AG04449 (cell line): ENCODE results near the gene NXPH1.

Experiments used
- CTCF ChIA-PET: fragments of 350-600 bp; formaldehyde crosslinking; extraction: SDS; loops from one replicate; lab custom pipeline; 2021; ENCODE audit warnings: antibody characterized with exemption; lab: Yijun Ruan, JAX
- POLR2A ChIA-PET: fragments of 400-600, 350-600 bp; formaldehyde crosslinking; extraction: SDS; loops from one replicate; lab custom pipeline; 2020; ENCODE audit warnings: antibody characterized with exemption, inconsistent platforms; lab: Yijun Ruan, JAX
- DNase-seq: peaks from one replicate; pipeline ENCODE4 v3.0.0-alpha.2; 2010; ENCODE audit warnings: low read depth, low spot score
- H3K4me3 ChIP-seq: 2 replicates; pipeline ENCODE4 v1.5.1; 2011; ENCODE audit warnings: low read depth, mild to moderate bottlenecking, control low read depth, low read length
- TF ChIP-seq, protein P1 (sequence below): IDR thresholded peaks from one replicate; pipeline ENCODE4 v1.5.1; 2011; ENCODE audit warnings: mild to moderate bottlenecking, moderate library complexity, low read length, control low read depth, inconsistent platforms; ENCODE audit not compliant: insufficient read depth; ENCODE audit errors: missing control alignments

The NXPH1 gene

DNA sequence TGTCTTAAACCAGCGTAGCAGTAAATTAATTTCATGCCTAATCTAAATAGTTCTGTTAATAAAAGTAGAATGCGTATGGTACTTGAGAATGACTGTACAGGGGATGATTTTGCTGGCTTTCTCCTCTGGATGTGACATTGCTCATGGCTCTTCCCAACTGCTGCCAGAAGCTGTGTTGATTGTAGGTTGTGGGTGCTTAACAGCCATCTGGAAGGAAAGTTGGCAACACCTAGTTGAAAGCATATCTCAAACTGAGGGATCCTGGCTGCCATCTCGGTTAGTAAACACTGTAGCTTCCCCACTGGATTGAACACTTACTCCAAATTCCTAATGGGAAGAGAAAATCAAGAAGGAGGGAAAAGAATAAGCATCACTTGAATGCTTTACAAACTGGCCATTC lies 130.9 kb downstream of the NXPH1 start:
- POLR2A ChIA-PET: no interaction called here

DNA sequence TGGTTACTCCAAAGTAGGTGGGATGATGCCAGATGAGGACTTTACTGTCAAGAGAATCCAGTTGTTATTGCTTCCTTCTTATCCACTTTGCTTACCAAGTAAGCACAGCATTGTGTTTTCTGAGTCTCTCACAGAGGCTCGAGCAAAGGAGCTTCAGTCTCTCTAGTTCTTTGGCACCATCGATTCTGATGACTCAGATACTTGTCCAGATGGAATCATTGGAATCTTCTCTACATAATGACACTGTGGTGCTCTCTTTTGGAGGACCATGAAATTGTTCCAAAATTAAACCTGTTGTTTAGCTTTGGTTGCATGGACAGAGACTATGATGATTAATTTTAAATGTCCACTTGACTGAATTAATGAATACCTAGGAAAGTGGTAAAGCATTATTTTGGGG lies 132.6 kb downstream of the NXPH1 start:
- TF ChIP-seq, protein P1, sequence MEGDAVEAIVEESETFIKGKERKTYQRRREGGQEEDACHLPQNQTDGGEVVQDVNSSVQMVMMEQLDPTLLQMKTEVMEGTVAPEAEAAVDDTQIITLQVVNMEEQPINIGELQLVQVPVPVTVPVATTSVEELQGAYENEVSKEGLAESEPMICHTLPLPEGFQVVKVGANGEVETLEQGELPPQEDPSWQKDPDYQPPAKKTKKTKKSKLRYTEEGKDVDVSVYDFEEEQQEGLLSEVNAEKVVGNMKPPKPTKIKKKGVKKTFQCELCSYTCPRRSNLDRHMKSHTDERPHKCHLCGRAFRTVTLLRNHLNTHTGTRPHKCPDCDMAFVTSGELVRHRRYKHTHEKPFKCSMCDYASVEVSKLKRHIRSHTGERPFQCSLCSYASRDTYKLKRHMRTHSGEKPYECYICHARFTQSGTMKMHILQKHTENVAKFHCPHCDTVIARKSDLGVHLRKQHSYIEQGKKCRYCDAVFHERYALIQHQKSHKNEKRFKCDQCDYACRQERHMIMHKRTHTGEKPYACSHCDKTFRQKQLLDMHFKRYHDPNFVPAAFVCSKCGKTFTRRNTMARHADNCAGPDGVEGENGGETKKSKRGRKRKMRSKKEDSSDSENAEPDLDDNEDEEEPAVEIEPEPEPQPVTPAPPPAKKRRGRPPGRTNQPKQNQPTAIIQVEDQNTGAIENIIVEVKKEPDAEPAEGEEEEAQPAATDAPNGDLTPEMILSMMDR: no peak
- no peak for DNase-seq
- CTCF ChIA-PET: no interaction called here
- POLR2A ChIA-PET: no interaction called here
- H3K4me3 ChIP-seq: no peak overlapping the region

More for the DNA sequence above, 130.9 kb downstream of the NXPH1 start:
- no peak for DNase-seq
- TF ChIP-seq, protein P1: no peak
- no peak overlapping the region for H3K4me3 ChIP-seq
- CTCF ChIA-PET: no interaction called here

DNA sequence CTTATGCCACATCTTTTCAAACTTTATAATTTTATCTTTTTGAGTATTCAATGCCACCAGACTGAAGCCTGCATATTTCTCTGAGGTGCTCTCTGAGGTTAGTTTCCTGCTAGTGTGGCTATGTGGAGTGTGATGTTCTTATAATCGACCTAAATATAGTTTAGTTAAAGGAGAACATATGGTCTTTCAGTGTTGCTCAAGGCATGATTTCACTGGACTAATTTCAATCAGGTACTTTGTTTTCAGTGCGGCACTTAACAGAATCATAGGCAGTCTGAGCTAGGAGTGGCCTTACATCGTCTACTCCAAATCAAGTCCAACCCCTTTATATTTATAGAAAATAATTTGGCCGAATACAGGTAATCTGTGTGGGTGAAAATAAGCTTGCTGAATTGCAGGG lies 134.2 kb downstream of the NXPH1 start:
- ChIA-PET POLR2A (no interaction called here), CTCF (no interaction called here)
- no peak overlapping the region for H3K4me3 ChIP-seq
- DNase-seq: no peak
- TF ChIP-seq, protein P1: no peak

DNA sequence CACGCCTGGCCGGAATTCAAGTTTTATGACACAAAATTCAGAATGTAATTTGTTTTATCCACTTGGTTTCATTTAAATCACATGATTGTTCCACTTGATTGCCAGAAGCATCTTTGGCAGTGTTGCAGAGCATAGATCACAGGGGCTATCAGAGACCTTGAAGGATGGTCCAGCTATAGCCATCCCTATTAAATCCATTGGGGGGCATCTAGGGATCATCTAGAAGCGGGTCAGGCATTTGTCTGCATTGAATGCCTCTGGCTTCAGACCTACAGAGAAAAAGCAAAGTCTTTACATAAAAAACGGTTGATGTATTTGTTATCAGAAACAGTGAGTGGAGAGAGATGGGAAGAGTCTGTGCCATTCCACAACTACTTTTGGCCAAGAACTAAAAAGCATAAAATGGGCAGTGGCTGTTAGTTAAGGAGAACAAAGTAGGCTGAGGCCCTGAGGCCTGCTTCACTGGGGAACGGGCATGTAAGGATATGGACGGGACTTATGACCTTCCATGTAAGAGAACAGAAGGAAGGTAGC lies 146.3 kb downstream of the NXPH1 start:
- TF ChIP-seq, protein P1: no peak
- no peak overlapping the region for H3K4me3 ChIP-seq
- DNase-seq: no peak
- ChIA-PET CTCF (no interaction called here), POLR2A (no interaction called here)

DNA sequence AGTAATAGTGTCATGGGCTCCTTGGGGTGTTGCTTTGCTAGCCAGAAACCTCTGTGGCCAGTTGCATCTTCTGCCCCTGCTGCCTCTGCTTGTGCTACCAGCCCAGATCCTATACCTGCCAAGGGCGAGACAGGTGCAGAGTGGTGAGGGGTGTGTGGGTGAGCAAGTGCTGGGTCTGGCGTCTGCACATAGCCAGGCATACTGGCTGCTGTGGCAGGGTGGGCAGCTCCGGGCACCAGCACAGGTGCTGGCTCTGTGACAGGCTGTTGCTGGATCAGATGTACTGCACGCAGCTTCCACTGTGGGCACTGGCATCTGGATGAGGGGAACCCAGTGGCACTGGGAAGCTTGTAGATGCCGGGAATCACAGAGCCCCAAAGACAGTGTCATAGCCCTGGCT lies 148.4 kb downstream of the NXPH1 start:
- ChIA-PET POLR2A (no interaction called here), CTCF (no interaction called here)
- no peak for DNase-seq
- H3K4me3 ChIP-seq: no peak overlapping the region
- TF ChIP-seq, protein P1: no peak

DNA sequence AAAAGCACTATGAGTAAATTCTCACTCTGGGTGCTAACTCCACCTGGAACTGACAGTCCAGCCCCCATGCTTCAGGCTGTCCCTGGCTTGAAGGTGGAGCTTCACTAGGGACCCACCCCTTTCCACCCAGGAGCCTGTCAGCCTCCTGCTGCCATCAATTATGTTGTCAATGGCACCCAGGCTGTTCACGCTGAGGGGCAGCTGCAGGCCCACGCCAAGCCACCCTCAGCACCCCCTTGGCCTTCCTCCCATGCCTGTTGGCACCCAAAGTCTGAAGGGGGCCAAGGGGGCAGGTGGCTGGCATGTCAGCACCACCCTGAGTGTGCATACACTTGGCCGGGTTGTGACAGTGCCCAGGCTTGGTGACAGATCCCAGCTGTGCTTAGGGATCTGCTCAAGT lies 149.3 kb downstream of the NXPH1 start:
- ChIA-PET CTCF (no interaction called here), POLR2A (no interaction called here)
- H3K4me3 ChIP-seq: no peak overlapping the region
- TF ChIP-seq, protein P1: no peak
- no peak for DNase-seq
